ENCODE measurements around the gene STMN3.

DNA sequence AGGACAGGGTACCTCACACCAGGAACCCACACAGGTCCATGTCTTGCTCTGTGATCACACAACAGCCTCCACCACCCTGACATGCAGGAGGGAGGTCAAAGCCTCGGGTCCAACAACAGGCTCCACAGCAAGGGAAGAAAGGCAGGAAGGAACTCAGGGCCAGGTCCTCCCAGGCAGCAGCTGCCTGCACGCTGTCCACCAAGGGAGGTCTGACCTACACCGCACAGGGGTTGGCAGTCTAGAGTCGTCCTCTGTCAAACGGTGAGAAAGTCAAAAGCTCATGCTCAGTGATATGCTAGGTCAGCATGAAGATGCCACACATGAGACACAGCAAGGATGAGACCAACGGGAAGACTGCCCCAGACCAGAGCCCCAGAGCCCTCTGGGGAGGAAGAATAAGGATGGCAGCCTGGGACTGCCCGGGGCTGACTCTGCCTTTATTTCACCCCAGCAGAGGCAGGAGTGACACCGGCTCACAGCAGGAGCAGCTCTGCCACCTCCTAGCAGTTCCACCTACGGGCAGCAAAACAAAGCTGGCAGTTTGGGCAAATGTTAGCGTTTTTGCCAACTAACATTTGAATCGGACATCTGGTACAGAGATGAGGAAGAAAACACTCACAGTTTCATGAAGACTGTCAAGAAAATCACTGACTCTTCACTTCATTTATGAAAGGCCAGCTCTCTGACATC, 34.8 kb downstream of the STMN3 start:
- TF ChIP-seq CHD2 (IDR thresholded peaks at IDR 0.05; ENCODE audit: low read length, partially characterized antibody) (no peak), YY1 (IDR thresholded peaks at IDR 0.05; ENCODE audit: low read depth) (no peak), GABPA (IDR thresholded peaks at IDR 0.05; ENCODE audit: low read depth) (no peak), NRF1 (IDR thresholded peaks at IDR 0.05; ENCODE audit: low read depth, low read length) (no peak), PBX3 (IDR thresholded peaks at IDR 0.05) (no peak), MAX (IDR thresholded peaks at IDR 0.05; ENCODE audit: low read depth) (no peak), FOXJ3 (CRISPR knock-in tag; IDR thresholded peaks at IDR 0.05) (no peak)
- TF ChIP-seq, protein P1, sequence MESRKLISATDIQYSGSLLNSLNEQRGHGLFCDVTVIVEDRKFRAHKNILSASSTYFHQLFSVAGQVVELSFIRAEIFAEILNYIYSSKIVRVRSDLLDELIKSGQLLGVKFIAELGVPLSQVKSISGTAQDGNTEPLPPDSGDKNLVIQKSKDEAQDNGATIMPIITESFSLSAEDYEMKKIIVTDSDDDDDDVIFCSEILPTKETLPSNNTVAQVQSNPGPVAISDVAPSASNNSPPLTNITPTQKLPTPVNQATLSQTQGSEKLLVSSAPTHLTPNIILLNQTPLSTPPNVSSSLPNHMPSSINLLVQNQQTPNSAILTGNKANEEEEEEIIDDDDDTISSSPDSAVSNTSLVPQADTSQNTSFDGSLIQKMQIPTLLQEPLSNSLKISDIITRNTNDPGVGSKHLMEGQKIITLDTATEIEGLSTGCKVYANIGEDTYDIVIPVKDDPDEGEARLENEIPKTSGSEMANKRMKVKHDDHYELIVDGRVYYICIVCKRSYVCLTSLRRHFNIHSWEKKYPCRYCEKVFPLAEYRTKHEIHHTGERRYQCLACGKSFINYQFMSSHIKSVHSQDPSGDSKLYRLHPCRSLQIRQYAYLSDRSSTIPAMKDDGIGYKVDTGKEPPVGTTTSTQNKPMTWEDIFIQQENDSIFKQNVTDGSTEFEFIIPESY (IDR thresholded peaks at IDR 0.05; ENCODE audit: borderline replicate concordance, low read depth): no peak
- TF ChIP-seq, protein P2, sequence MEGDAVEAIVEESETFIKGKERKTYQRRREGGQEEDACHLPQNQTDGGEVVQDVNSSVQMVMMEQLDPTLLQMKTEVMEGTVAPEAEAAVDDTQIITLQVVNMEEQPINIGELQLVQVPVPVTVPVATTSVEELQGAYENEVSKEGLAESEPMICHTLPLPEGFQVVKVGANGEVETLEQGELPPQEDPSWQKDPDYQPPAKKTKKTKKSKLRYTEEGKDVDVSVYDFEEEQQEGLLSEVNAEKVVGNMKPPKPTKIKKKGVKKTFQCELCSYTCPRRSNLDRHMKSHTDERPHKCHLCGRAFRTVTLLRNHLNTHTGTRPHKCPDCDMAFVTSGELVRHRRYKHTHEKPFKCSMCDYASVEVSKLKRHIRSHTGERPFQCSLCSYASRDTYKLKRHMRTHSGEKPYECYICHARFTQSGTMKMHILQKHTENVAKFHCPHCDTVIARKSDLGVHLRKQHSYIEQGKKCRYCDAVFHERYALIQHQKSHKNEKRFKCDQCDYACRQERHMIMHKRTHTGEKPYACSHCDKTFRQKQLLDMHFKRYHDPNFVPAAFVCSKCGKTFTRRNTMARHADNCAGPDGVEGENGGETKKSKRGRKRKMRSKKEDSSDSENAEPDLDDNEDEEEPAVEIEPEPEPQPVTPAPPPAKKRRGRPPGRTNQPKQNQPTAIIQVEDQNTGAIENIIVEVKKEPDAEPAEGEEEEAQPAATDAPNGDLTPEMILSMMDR (IDR thresholded peaks at IDR 0.05): no peak
- TF ChIP-seq, protein P3, sequence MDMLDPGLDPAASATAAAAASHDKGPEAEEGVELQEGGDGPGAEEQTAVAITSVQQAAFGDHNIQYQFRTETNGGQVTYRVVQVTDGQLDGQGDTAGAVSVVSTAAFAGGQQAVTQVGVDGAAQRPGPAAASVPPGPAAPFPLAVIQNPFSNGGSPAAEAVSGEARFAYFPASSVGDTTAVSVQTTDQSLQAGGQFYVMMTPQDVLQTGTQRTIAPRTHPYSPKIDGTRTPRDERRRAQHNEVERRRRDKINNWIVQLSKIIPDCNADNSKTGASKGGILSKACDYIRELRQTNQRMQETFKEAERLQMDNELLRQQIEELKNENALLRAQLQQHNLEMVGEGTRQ (IDR thresholded peaks at IDR 0.05; ENCODE audit: borderline replicate concordance, low read depth, low read length): no peak
